Measurements from ENCODE around the gene COL27A1. TPM values are rescaled to one million over a fixed set of nuclear protein-coding genes. Genes with fewer than 3 reads are reported as not detected.

COL27A1 gene
- total RNA-seq, 3 donors from 2014 or later, result 3.1 to 13.6 (median 4.0) TPM

DNA sequence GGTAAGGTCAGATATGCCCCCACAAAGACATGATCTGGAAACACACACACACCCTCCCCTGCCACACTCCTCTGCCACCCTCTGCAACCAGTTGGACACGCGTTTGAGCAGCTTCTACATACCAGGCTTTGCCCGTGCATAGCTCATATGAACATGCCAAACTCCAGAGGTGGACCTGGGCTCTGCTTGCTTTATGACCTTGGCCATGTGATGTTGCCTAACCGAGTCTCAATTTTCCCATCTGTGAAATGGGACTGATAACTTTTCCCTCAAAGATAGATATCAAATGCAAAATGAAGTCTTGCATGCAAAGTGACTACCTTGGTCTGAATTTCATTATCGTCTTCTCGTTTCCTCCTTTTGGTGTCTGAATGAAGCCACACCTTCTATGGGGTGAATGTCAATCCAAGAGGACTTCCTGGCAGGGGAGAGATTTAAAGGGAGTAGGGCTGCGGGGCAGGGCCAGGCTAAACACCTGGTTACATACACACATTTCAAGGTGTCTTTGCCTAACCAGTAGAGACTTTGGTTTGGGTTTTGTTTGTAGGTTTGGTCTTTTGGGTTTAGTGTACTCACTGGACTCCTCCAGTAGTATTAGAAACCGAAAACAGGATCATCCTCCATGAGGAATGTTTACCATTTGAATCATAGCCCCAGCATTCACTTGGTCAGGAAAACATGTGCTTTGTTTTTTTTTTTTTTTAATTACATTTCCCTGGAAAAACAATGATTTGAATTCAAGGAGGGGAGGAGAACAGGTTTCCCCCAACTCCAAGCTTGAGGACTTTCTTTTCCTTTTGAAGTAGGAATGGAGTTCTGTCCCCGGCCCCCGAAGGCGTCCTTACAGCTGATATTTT, 63.2 kb downstream of the COL27A1 start:
- no peaks in the 10 kb centered on the region for H3K9me3 ChIP-seq
- ATAC-seq (no peak), DNase-seq (no peak)
- H3K36me3 ChIP-seq (ENCODE audit: low read depth), result no peaks in the 10 kb centered on the region
- H3K4me3 ChIP-seq, result no peak overlapping the region
- TF ChIP-seq, protein P1, sequence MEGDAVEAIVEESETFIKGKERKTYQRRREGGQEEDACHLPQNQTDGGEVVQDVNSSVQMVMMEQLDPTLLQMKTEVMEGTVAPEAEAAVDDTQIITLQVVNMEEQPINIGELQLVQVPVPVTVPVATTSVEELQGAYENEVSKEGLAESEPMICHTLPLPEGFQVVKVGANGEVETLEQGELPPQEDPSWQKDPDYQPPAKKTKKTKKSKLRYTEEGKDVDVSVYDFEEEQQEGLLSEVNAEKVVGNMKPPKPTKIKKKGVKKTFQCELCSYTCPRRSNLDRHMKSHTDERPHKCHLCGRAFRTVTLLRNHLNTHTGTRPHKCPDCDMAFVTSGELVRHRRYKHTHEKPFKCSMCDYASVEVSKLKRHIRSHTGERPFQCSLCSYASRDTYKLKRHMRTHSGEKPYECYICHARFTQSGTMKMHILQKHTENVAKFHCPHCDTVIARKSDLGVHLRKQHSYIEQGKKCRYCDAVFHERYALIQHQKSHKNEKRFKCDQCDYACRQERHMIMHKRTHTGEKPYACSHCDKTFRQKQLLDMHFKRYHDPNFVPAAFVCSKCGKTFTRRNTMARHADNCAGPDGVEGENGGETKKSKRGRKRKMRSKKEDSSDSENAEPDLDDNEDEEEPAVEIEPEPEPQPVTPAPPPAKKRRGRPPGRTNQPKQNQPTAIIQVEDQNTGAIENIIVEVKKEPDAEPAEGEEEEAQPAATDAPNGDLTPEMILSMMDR (IDR thresholded peaks at IDR 0.05), result no peak
- no peaks in the 10 kb centered on the region for H3K4me1 ChIP-seq (ENCODE audit: low read depth)
- intact Hi-C loops (cut with DNase I, micrococcal nuclease), result no loop called here

DNA sequence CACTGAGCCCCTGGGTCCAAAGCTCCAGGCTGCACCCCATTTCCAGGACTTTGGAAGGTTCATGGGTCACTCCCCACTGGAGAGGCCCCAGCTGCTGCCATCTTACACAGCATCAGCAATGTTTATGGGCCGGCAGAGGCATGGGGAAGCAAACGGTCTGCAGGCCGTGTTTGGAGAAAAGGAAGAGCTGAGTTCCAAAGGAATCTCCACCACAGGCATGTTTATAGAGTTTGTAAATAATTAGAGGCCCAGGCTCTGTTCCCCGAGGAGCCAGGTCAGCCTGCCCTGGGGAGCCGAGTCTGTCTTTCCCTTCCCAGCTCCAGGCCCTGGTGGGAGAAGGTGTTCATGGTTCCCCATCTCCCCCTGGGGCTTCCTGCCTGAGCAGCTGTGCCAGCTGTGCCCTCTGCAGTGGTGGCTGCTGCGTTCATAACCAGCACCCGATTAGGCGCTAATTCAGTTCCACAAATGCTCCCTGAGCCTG, 64.8 kb downstream of the COL27A1 start:
- TF ChIP-seq, protein P1 (IDR thresholded peaks at IDR 0.05), result no peak
- ATAC-seq (no peak), DNase-seq (peak in 1 of 3 donors; percentile 6)
- intact Hi-C loops (cut with DNase I, micrococcal nuclease), result no loop called here
- no peaks in the 10 kb centered on the region for H3K4me1 ChIP-seq (ENCODE audit: low read depth)
- no peaks in the 10 kb centered on the region for H3K9me3 ChIP-seq
- no peaks in the 10 kb centered on the region for H3K36me3 ChIP-seq (ENCODE audit: low read depth)
- no peak overlapping the region for H3K4me3 ChIP-seq

DNA sequence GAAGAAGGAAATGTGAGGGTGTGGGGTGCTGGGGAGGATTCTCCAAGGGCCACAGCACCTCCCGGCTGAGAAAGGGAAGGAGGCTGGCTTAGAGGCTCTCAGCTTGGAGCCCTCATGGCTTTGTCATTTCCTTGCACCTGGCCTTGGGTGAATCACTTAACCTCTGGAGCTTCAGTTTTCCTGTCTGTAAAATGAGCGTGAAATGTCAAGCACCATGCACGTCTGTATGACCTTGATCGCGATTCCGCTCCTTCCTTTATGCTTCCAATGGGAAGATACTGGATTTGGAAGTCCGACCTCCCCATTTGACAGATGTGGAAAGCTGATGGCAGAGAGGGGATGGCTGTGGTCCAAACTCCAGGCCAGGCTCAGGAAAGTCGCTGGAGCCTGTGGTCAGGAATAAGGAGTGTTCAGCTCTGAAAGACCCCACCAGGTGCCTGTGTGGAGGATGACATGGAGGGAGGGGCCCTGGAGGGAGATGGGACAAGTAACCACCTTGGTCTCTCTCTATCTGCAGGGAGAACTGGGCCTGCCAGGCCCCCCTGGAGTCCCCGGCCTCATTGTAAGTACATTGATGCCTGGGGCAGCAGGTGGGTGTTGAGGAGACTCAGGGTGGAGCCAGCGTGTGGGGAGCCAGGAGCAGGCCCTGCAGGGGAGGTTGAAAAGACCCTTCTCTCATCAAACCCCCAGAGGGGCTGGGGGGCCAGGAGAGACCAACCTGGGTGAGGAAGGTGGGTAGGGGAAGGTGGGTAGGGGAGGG, 66.5 kb downstream of the COL27A1 start:
- TF ChIP-seq, protein P1 (IDR thresholded peaks at IDR 0.05), result no peak
- DNase-seq, result no peak
- H3K36me3 ChIP-seq (ENCODE audit: low read depth), result no peaks in the 10 kb centered on the region
- intact Hi-C loops (cut with DNase I, micrococcal nuclease), result no loop called here
- ATAC-seq, result no peak
- H3K9me3 ChIP-seq, result no peaks in the 10 kb centered on the region
- H3K4me1 ChIP-seq (ENCODE audit: low read depth), result no peaks in the 10 kb centered on the region
- H3K4me3 ChIP-seq, result no peak overlapping the region

DNA sequence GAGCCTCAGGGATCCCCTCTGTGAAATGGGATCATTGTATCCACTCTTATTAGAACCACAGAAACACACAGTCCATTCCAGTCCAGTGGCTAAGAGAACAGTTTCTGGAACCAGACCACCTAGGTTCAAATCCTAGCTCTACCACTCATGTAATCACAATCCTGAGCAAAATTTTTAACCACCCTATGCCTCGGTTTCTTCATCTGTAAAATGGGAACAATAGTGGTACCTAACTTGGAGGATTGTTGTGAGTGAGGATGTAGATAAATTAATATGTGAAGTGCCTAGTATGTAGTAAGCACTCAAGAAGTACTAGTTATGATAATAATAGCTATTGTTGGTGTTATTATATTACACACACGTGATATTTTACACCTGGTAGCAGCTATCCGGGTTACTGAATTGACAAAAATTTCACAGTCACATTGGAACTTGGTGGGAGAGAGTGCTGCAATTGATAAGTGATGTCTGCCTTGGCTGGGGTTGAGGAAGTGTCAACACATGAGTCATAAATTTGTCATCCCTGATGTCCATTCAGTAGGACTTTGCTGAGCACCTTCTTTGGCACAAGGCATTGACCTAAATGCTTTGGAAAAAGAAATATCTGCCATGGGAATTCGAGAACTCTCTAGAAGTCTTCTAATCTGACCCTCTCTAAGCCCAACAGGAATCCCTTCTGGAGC, 68.4 kb downstream of the COL27A1 start:
- no peaks in the 10 kb centered on the region for H3K36me3 ChIP-seq (ENCODE audit: low read depth)
- TF ChIP-seq, protein P1 (IDR thresholded peaks at IDR 0.05), result no peak
- intact Hi-C loops (cut with DNase I, micrococcal nuclease), result no loop called here
- no peak overlapping the region for H3K4me3 ChIP-seq
- no peaks in the 10 kb centered on the region for H3K4me1 ChIP-seq (ENCODE audit: low read depth)
- no peaks in the 10 kb centered on the region for H3K9me3 ChIP-seq
- no peak for DNase-seq
- no peak for ATAC-seq

DNA sequence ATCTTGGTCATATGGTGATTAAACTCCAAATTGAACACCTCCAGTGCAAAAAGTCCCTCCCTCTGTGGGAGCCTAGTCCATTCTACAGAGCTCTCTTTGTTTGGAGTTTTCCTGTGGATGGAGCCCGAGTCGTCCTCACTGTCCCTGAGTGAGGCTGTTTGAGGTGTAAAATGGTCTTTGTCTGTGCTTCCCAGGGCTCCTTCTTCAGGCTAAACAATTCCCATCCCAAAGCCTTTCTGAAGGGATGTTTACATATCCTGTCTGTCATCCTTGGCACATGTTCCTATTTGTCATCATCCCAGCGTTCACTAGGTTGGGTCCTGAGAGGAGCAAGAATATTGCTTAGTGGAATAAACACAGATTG, 68.9 kb downstream of the COL27A1 start:
- TF ChIP-seq, protein P1 (IDR thresholded peaks at IDR 0.05), result no peak
- no peaks in the 10 kb centered on the region for H3K4me1 ChIP-seq (ENCODE audit: low read depth)
- H3K36me3 ChIP-seq (ENCODE audit: low read depth), result no peaks in the 10 kb centered on the region
- DNase-seq, result no peak
- H3K9me3 ChIP-seq, result no peaks in the 10 kb centered on the region
- no peak overlapping the region for H3K4me3 ChIP-seq
- no peak for ATAC-seq
- intact Hi-C loops (cut with DNase I, micrococcal nuclease), result no loop called here
